ENCODE data around the gene MYL4. TPM values are rescaled to one million over a fixed set of nuclear protein-coding genes. Genes with fewer than 3 reads are reported as not detected.

The MYL4 gene
- polyA plus RNA-seq, 1 of the 3 experiments (the other 2 are of a cell fraction), result not detected

- H3F3A ChIP-seq (replicated peaks; ENCODE audit: insufficient read depth), result no peaks in the 10 kb centered on the region
- no peak overlapping the region for H3K27ac ChIP-seq (ENCODE audit: low read depth in 2 of 2, low read length in 1 of 2)
- no peaks in the 10 kb centered on the region for H4K20me1 ChIP-seq (ENCODE audit: insufficient read depth)
- H3K4me3 ChIP-seq (ENCODE audit: low read depth in 2 of 2, low read length in 1 of 2), result no peak overlapping the region
- POLR2A ChIA-PET, result no interaction called here
- 74% methylated on average over 8 of the region's 8 CpGs for WGBS (ENCODE audit: low lambda C conversion rate)
- H3K9ac ChIP-seq, result no peak overlapping the region
- no peak overlapping the region for H2AFZ ChIP-seq (ENCODE audit: low read depth)
- 0 out of 2 replicates have a peak, but pooled peaks cover 7% of the 10 kb centered on the region for H3K9me3 ChIP-seq
- H3K27me3 ChIP-seq (ENCODE audit: insufficient read depth), result no peaks in the 10 kb centered on the region
- no peaks in the 10 kb centered on the region for H3K36me3 ChIP-seq (replicated peaks in 1 of 2; ENCODE audit: control insufficient read depth in 1 of 2, insufficient read depth in 2 of 2, low read length in 1 of 2)
- no peak for TF ChIP-seq MAX (IDR thresholded peaks at IDR 0.05; ENCODE audit: low read depth)
- TF ChIP-seq ELF1 (IDR thresholded peaks at IDR 0.05), result no peak
- no peak for TF ChIP-seq FOXM1 (IDR thresholded peaks at IDR 0.05; ENCODE audit: low read depth)
- no peak for TF ChIP-seq GABPA (IDR thresholded peaks at IDR 0.05; ENCODE audit: low read depth)
- no peak for TF ChIP-seq TCF12 (IDR thresholded peaks at IDR 0.05)
- TF ChIP-seq SMC3 (IDR thresholded peaks at IDR 0.05; ENCODE audit: low read depth, low read length), result no peak
- TF ChIP-seq JUND (IDR thresholded peaks at IDR 0.05), result no peak
- TF ChIP-seq FOXJ3 (CRISPR knock-in tag; IDR thresholded peaks at IDR 0.05), result no peak
- TF ChIP-seq REST (IDR thresholded peaks at IDR 0.05; ENCODE audit: low read depth, low read length), result no peak
- TF ChIP-seq SIN3A (IDR thresholded peaks at IDR 0.05; ENCODE audit: borderline replicate concordance, low read depth, low read length), result no peak
- no peak overlapping the region for H3K4me2 ChIP-seq
- H3K9me2 ChIP-seq, result peaks cover 2% of the 10 kb centered on the region; the same call in 1 of the 2 replicates
- H3K4me1 ChIP-seq (ENCODE audit: control insufficient read depth in 1 of 2, insufficient read depth in 2 of 2, low read depth in 1 of 2, low read length in 1 of 2), result no peaks in the 10 kb centered on the region
- CTCF ChIA-PET, result interaction anchor here (0.6 to 5.3 kb wide), 7 partner anchors 11 to 409 kb away, joined by 3 to 23 read pairs (median 3); partner anchors contain the start of gene CDC27
- DNase-seq, result no peak
- H3K79me2 ChIP-seq (ENCODE audit: insufficient read depth), result no peaks in the 10 kb centered on the region
Observed at GRCh38 chr17:47207143-47208067, 1.7 kb upstream of the MYL4 start.

- DNase-seq, result no peak
- Histone ChIP-seq H3K27me3 (ENCODE audit: insufficient read depth) (no peaks in the 10 kb centered on the region), H3F3A (replicated peaks; ENCODE audit: insufficient read depth) (peaks cover 3% of the 10 kb centered on the region), H3K27ac (ENCODE audit: low read depth in 2 of 2, low read length in 1 of 2) (no peak overlapping the region), H3K4me3 (ENCODE audit: low read depth in 2 of 2, low read length in 1 of 2) (no peak overlapping the region), H2AFZ (ENCODE audit: low read depth) (no peak overlapping the region), H4K20me1 (ENCODE audit: insufficient read depth) (no peaks in the 10 kb centered on the region), H3K4me2 (no peak overlapping the region), H3K9ac (no peak overlapping the region), H3K36me3 (replicated peaks in 1 of 2; ENCODE audit: control insufficient read depth in 1 of 2, insufficient read depth in 2 of 2, low read length in 1 of 2) (no peaks in the 10 kb centered on the region), H3K4me1 (ENCODE audit: control insufficient read depth in 1 of 2, insufficient read depth in 2 of 2, low read depth in 1 of 2, low read length in 1 of 2) (no peaks in the 10 kb centered on the region), H3K9me3 (no peaks in the 10 kb centered on the region), H3K79me2 (ENCODE audit: insufficient read depth) (no peaks in the 10 kb centered on the region), H3K9me2 (no peaks in the 10 kb centered on the region)
- WGBS (ENCODE audit: low lambda C conversion rate), result 73% methylated on average over 3 of the region's 3 CpGs
- TF ChIP-seq POLR2AphosphoS5 (IDR thresholded peaks at IDR 0.05; ENCODE audit: low read depth, low read length), result no peak
- no peak for TF ChIP-seq JUND (IDR thresholded peaks at IDR 0.05)
- TF ChIP-seq GABPA (IDR thresholded peaks at IDR 0.05; ENCODE audit: low read depth), result no peak
- TF ChIP-seq RAD21 (IDR thresholded peaks at IDR 0.05; ENCODE audit: low read length), result no peak
- no peak for TF ChIP-seq MEF2A (IDR thresholded peaks at IDR 0.05; ENCODE audit: borderline replicate concordance, low read depth)
- TF ChIP-seq RFX5 (IDR thresholded peaks at IDR 0.05; ENCODE audit: low read length), result no peak
- no peak for TF ChIP-seq USF2 (IDR thresholded peaks at IDR 0.05; ENCODE audit: borderline replicate concordance, low read depth, low read length)
- no peak for TF ChIP-seq CHD2 (IDR thresholded peaks at IDR 0.05; ENCODE audit: low read length, partially characterized antibody)
- TF ChIP-seq MAX (IDR thresholded peaks at IDR 0.05; ENCODE audit: low read depth), result no peak
- no peak for TF ChIP-seq SMC3 (IDR thresholded peaks at IDR 0.05; ENCODE audit: low read depth, low read length)
- CTCF ChIA-PET, result interaction anchor here (0.9 to 5.3 kb wide), 5 partner anchors 11 to 106 kb away, joined by 3 to 23 read pairs (median 5); no protein-coding TSS in a partner anchor
- POLR2A ChIA-PET, result no interaction called here
Observed at GRCh38 chr17:47209499-47209898, 351 bp downstream of the MYL4 start.
